HEK293 (cell line): Measurements from ENCODE around the gene PLBD2.
A peak's percentile ranks its signal among the peaks of the same experiment; 100 is the strongest.

ENCODE experiments used
- CTCF ChIA-PET: fragments of 350-600 bp; formaldehyde crosslinking; extraction: SDS; loops from one replicate; lab custom pipeline; 2021; ENCODE audit warnings: antibody characterized with exemption; lab: Yijun Ruan, JAX
- POLR2A ChIA-PET: fragments of 300-600 bp; formaldehyde crosslinking; extraction: SDS; loops from one replicate; lab custom pipeline; 2020; ENCODE audit warnings: antibody characterized with exemption, inconsistent platforms; lab: Yijun Ruan, JAX
- H3K27ac ChIP-seq: fragments of 200-500 bp; sonication (Bioruptor generic); 2 replicates; pipeline ENCODE4 v1.5.1; 2014; ENCODE audit warnings: low read depth, low read length, control low read depth, inconsistent platforms; ENCODE audit errors: extremely low read depth
- H3K36me3 ChIP-seq, 2 experiments: fragments of 200-500 bp in 1 of 2; sonication (Bioruptor generic) in 1 of 2; 1 replicate in 1 of 2; 2 replicates in 1 of 2; pipeline ENCODE4 v1.5.1; 2014 to 2017; ENCODE audit warnings: inconsistent platforms in 2 of 2, low read length in 2 of 2; ENCODE audit not compliant: control insufficient read depth in 2 of 2, insufficient read depth in 1 of 2
- H3K4me1 ChIP-seq: fragments of 200-500 bp; sonication (Bioruptor generic); 2 replicates; pipeline ENCODE4 v1.5.1; 2014; ENCODE audit warnings: mild to moderate bottlenecking, low read length, inconsistent platforms; ENCODE audit not compliant: control insufficient read depth, insufficient read depth
- H3K4me3 ChIP-seq: 2 replicates; pipeline ENCODE4 v1.5.1; 2011; ENCODE audit warnings: low read depth, mild to moderate bottlenecking, control low read depth, low read length, moderate library complexity
- H3K9me3 ChIP-seq: fragments of 200-500 bp; sonication (Bioruptor generic); 2 replicates; pipeline ENCODE4 v1.5.1; 2014; ENCODE audit warnings: low read depth, low read length, inconsistent platforms; ENCODE audit not compliant: control insufficient read depth, insufficient read depth
- EGR2 ChIP-seq: fragments of 450-650 bp; formaldehyde crosslinking; IDR thresholded peaks from 2 replicates; pipeline ENCODE4 v1.5.1; 2016; ENCODE audit warnings: low read depth, missing biosample characterization, missing genetic modification characterization
- GLIS2 ChIP-seq: fragments of 450-650 bp; formaldehyde crosslinking; IDR thresholded peaks from 2 replicates; pipeline ENCODE4 v1.5.1; 2016; ENCODE audit warnings: missing biosample characterization, missing genetic modification characterization
- HIC1 ChIP-seq: fragments of 450-650 bp; formaldehyde crosslinking; IDR thresholded peaks from 2 replicates; pipeline ENCODE4 v1.5.1; 2016; ENCODE audit warnings: missing biosample characterization, missing genetic modification characterization
- KLF10 ChIP-seq: fragments of 450-650 bp; IDR thresholded peaks from 2 replicates; pipeline ENCODE4 v1.5.1; 2018; ENCODE audit warnings: missing biosample characterization, mild to moderate bottlenecking, missing genetic modification characterization
- KLF16 ChIP-seq: fragments of 450-650 bp; formaldehyde crosslinking; IDR thresholded peaks from 2 replicates; pipeline ENCODE4 v1.5.1; 2017; ENCODE audit warnings: missing biosample characterization, missing genetic modification characterization
- KLF8 ChIP-seq: fragments of 450-650 bp; formaldehyde crosslinking; IDR thresholded peaks from 2 replicates; pipeline ENCODE4 v1.5.1; 2016; ENCODE audit warnings: missing biosample characterization, missing genetic modification characterization
- PRDM10 ChIP-seq: fragments of 450-650 bp; formaldehyde crosslinking; IDR thresholded peaks from 2 replicates; pipeline ENCODE4 v1.5.1; 2016; ENCODE audit warnings: missing biosample characterization, missing genetic modification characterization
- REST ChIP-seq: fragments of 450-650 bp; formaldehyde crosslinking; IDR thresholded peaks from 2 replicates; pipeline ENCODE4 v1.5.1; 2016; ENCODE audit warnings: missing biosample characterization, missing genetic modification characterization
- SP7 ChIP-seq: fragments of 450-650 bp; formaldehyde crosslinking; IDR thresholded peaks from 2 replicates; pipeline ENCODE4 v1.5.1; 2016; ENCODE audit warnings: missing biosample characterization, missing genetic modification characterization
- ZBTB1 ChIP-seq: fragments of 450-650 bp; formaldehyde crosslinking; IDR thresholded peaks from 2 replicates; pipeline ENCODE4 v1.5.1; 2016; ENCODE audit warnings: missing biosample characterization, missing genetic modification characterization
- ZBTB7A ChIP-seq: fragments of 450-650 bp; formaldehyde crosslinking; IDR thresholded peaks from 2 replicates; pipeline ENCODE4 v1.5.1; 2016; ENCODE audit warnings: low read depth, missing biosample characterization, missing genetic modification characterization
- ZBTB8A ChIP-seq: fragments of 450-650 bp; formaldehyde crosslinking; IDR thresholded peaks from 2 replicates; pipeline ENCODE4 v1.5.1; 2016; ENCODE audit warnings: missing biosample characterization, missing genetic modification characterization
- ZFHX2 ChIP-seq: fragments of 450-650 bp; formaldehyde crosslinking; conservative IDR thresholded peaks from 2 replicates; pipeline ENCODE4 v1.5.1; 2016; ENCODE audit warnings: missing biosample characterization, missing genetic modification characterization
- ZNF302 ChIP-seq: fragments of 450-650 bp; formaldehyde crosslinking; IDR thresholded peaks from 2 replicates; pipeline ENCODE4 v1.5.1; 2016; ENCODE audit warnings: missing biosample characterization, missing genetic modification characterization, low read depth
- ZNF335 ChIP-seq: fragments of 450-650 bp; formaldehyde crosslinking; conservative IDR thresholded peaks from 2 replicates; pipeline ENCODE4 v1.5.1; 2016; ENCODE audit warnings: missing biosample characterization, missing genetic modification characterization
- ZNF394 ChIP-seq: fragments of 450-650 bp; formaldehyde crosslinking; IDR thresholded peaks from 2 replicates; pipeline ENCODE4 v1.5.1; 2016; ENCODE audit warnings: missing biosample characterization, missing genetic modification characterization, mild to moderate bottlenecking, moderate library complexity, borderline replicate concordance
- ZNF449 ChIP-seq: fragments of 450-650 bp; formaldehyde crosslinking; IDR thresholded peaks from 2 replicates; pipeline ENCODE4 v1.5.1; 2017; ENCODE audit warnings: missing biosample characterization, mild to moderate bottlenecking, missing genetic modification characterization, moderate library complexity
- ZNF558 ChIP-seq: fragments of 450-650 bp; formaldehyde crosslinking; IDR thresholded peaks from 2 replicates; pipeline ENCODE4 v1.5.1; 2016; ENCODE audit warnings: missing biosample characterization, missing genetic modification characterization
- ZNF624 ChIP-seq: fragments of 450-650 bp; formaldehyde crosslinking; IDR thresholded peaks from 2 replicates; pipeline ENCODE4 v1.5.1; 2017; ENCODE audit warnings: missing biosample characterization, missing genetic modification characterization
- ZNF76 ChIP-seq: fragments of 450-650 bp; formaldehyde crosslinking; IDR thresholded peaks from 2 replicates; pipeline ENCODE4; 2016; ENCODE audit warnings: low read depth, missing biosample characterization, missing genetic modification characterization, borderline replicate concordance
- ZNF843 ChIP-seq: fragments of 450-650 bp; formaldehyde crosslinking; IDR thresholded peaks from 2 replicates; pipeline ENCODE4 v1.5.1; 2016; ENCODE audit warnings: missing biosample characterization, missing genetic modification characterization
- TF ChIP-seq, protein P1 (sequence below): fragments of 450-650 bp; formaldehyde crosslinking; IDR thresholded peaks from 2 replicates; pipeline ENCODE4 v1.5.1; 2016; ENCODE audit warnings: missing biosample characterization, missing genetic modification characterization
- TF ChIP-seq, protein P2 (sequence below): fragments of 450-650 bp; formaldehyde crosslinking; IDR thresholded peaks from 2 replicates; pipeline ENCODE4 v1.5.1; 2016; ENCODE audit warnings: missing biosample characterization, missing genetic modification characterization

The PLBD2 gene

GRCh38 chr12:113358381-113359132 is at the start of gene PLBD2:
Gene PLBD2 (plus strand): TSS chr12:113358587. CDS start chr12:113358601, 14 bp downstream.
- POLR2A ChIA-PET, result interaction anchor here (1.0 kb wide), 1 partner anchor 23 kb away, joined by 9 read pairs; the partner anchor contains the start of gene SLC8B1
- TF ChIP-seq KLF16 (peak; percentile 72), ZBTB1 (no peak), ZNF558 (tag by site-specific recombination) (no peak), ZNF76 (tag by site-specific recombination) (peak; percentile 15; the same call in 1 of the 2 replicates), ZFHX2 (tag by site-specific recombination) (peak; percentile 40), ZNF624 (tag by site-specific recombination) (no peak), SP7 (tag by site-specific recombination) (0 out of 2 replicates have a peak, but pooled peaks have one; percentile 51), PRDM10 (0 out of 2 replicates have a peak, but pooled peaks have one; percentile 6), ZNF449 (peak; percentile 44; the same call in 1 of the 2 replicates), KLF8 (tag by site-specific recombination) (peak; percentile 90), ZNF843 (tag by site-specific recombination) (no peak), ZBTB8A (tag by site-specific recombination) (0 out of 2 replicates have a peak, but pooled peaks have one; percentile 19), HIC1 (tag by site-specific recombination) (no peak), KLF10 (peak; percentile 61; the same call in 1 of the 2 replicates), EGR2 (tag by site-specific recombination) (0 out of 2 replicates have a peak, but pooled peaks have one; percentile 9), ZBTB7A (tag by site-specific recombination) (no peak), ZNF335 (tag by site-specific recombination) (peak; percentile 23), ZNF394 (tag by site-specific recombination) (peak; percentile 92), REST (peak; percentile 92), GLIS2 (tag by site-specific recombination) (peak; percentile 55), ZNF302 (no peak)
- TF ChIP-seq, protein P1, sequence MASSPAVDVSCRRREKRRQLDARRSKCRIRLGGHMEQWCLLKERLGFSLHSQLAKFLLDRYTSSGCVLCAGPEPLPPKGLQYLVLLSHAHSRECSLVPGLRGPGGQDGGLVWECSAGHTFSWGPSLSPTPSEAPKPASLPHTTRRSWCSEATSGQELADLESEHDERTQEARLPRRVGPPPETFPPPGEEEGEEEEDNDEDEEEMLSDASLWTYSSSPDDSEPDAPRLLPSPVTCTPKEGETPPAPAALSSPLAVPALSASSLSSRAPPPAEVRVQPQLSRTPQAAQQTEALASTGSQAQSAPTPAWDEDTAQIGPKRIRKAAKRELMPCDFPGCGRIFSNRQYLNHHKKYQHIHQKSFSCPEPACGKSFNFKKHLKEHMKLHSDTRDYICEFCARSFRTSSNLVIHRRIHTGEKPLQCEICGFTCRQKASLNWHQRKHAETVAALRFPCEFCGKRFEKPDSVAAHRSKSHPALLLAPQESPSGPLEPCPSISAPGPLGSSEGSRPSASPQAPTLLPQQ (tag by site-specific recombination), result peak; percentile 89
- TF ChIP-seq, protein P2, sequence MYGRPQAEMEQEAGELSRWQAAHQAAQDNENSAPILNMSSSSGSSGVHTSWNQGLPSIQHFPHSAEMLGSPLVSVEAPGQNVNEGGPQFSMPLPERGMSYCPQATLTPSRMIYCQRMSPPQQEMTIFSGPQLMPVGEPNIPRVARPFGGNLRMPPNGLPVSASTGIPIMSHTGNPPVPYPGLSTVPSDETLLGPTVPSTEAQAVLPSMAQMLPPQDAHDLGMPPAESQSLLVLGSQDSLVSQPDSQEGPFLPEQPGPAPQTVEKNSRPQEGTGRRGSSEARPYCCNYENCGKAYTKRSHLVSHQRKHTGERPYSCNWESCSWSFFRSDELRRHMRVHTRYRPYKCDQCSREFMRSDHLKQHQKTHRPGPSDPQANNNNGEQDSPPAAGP, result 0 out of 2 replicates have a peak, but pooled peaks have one; percentile 2

More at GRCh38 chr12:113358381-113359132, at the start of gene PLBD2:
- Histone ChIP-seq H3K9me3 (no peaks in the 10 kb centered on the region), H3K4me1 (no peaks in the 10 kb centered on the region), H3K4me3 (peak within 1 kb of the TSS; percentile 51), H3K36me3 (peaks cover 0 to 3% of the 10 kb centered on the region in 2 experiments; a peak in 2 of 3 replicates), H3K27ac (peak within 1 kb of the TSS; percentile 57; the same call in 1 of the 2 replicates)
- CTCF ChIA-PET, result no interaction called here
